ENCODE results near the gene LDHB. TPM values are rescaled to one million over a fixed set of nuclear protein-coding genes. Genes with fewer than 3 reads are reported as not detected.

Gene LDHB
- 458 and 465 TPM in 2 replicates for total RNA-seq

GRCh38 chr12:21657326-21658077 lies at the start of gene LDHB:
LDHB (minus strand) TSS chr12:21657842; CDS start chr12:21654671, 3,171 bp downstream.

DNA sequence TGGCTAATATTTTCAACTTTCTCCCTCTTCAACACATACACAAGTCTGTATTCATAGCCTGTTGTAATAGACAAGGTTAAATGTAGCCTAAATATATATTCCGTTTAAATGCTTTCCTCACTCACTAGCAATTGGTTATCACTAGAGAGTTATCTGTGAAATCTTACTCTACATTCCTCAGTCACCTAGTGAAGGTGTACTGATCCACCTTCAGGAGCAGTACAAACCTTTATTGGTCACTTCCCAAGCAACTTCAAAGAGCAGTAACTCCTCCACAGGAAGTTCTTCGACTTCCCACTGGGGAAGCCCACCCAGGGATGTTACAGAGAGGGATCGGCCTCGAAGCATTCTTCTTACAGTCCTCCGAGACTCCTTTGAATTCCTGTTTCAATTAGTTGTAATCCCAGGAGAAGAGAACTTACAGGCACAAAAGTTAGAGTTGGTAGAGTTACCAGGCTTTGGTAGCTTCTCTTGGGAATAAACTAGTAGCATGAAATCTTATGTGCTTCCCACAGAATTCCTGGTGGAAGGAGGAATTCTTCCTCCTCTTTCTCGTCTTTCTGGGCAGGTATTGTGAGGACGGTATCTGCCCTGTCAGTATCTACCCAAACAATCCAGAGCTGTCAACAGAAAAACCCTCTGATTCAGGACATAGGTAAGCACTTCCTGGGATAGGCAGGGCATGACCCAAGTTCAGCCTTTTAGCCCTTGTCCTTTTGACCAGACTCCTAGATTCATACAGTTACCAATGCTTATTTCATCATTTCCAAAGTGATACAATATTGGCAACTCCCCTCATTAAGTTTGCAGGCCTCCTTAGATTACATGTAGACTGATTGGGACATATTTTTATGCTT lies 53.2 kb downstream of the LDHB start, which contains the start of gene GYS2:
GYS2 (minus strand) TSS at position 603 of the 857 bp plus-strand sequence; CDS start at position 348, 255 bp downstream.

Other genes starting within 250 kb of the LDHB start
- 8.8 and 13.3 TPM in 2 replicates for gene PYROXD1, start 220.2 kb downstream of the LDHB start, total RNA-seq
- 79.2 and 83.6 TPM in 2 replicates for gene RECQL, start 156.2 kb downstream of the LDHB start, total RNA-seq
- gene GOLT1B, start 156.1 kb downstream of the LDHB start, total RNA-seq: 28.6 and 33.6 TPM in 2 replicates
- not detected in 2 replicates for gene SPX, start 131.5 kb downstream of the LDHB start, total RNA-seq
- gene GYS2, start 53.0 kb downstream of the LDHB start, total RNA-seq: not detected in 2 replicates
- not detected in 2 replicates for gene KCNJ8, start 116.9 kb upstream of the LDHB start, total RNA-seq